ENCODE results near the gene TMCO4. TPM values are rescaled to one million over a fixed set of nuclear protein-coding genes. Genes with fewer than 3 reads are reported as not detected.

The TMCO4 gene
- total and polyA plus RNA-seq, 2 donors (not counting 1 experiment from before 2014, with no cell fraction given): 12.5 to 24.3 TPM

DNA sequence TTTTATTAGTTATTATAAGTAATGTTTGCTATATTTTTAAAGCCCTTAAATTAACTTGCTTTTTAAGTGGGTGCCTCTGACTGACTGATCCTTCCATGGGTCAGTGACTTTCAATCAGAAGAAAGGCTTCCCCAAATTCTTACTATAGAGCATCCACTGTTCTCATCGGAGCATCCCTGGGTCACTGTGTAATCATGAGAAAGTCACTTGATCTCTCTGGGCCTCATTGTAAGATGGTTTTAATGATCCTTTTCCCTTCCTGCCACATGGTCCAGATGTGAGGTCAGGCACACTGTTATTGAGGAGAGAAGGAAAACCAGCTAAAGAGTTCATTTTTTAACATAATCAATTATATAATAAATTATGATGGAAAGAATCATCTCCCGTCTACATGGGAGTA lies 166.6 kb downstream of the TMCO4 start:
- TF ChIP-seq, protein P1, sequence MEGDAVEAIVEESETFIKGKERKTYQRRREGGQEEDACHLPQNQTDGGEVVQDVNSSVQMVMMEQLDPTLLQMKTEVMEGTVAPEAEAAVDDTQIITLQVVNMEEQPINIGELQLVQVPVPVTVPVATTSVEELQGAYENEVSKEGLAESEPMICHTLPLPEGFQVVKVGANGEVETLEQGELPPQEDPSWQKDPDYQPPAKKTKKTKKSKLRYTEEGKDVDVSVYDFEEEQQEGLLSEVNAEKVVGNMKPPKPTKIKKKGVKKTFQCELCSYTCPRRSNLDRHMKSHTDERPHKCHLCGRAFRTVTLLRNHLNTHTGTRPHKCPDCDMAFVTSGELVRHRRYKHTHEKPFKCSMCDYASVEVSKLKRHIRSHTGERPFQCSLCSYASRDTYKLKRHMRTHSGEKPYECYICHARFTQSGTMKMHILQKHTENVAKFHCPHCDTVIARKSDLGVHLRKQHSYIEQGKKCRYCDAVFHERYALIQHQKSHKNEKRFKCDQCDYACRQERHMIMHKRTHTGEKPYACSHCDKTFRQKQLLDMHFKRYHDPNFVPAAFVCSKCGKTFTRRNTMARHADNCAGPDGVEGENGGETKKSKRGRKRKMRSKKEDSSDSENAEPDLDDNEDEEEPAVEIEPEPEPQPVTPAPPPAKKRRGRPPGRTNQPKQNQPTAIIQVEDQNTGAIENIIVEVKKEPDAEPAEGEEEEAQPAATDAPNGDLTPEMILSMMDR (conservative IDR thresholded peaks at IDR 0.05 in 1 of 2, IDR thresholded peaks at IDR 0.05 in 1 of 2; ENCODE audit: low read depth in 1 of 2, low read length in 2 of 2): no peak
- TF ChIP-seq EZH2 (IDR thresholded peaks at IDR 0.05; ENCODE audit: low read length, missing control alignments): no peak
- no peaks in the 10 kb centered on the region for H3K79me2 ChIP-seq (ENCODE audit: control insufficient read depth, insufficient read depth, low read length)
- H3K27ac ChIP-seq (ENCODE audit: insufficient read depth, low read length): no peak overlapping the region
- no peaks in the 10 kb centered on the region for H3K36me3 ChIP-seq (ENCODE audit: control insufficient read depth, insufficient read depth, low read length)
- no peak overlapping the region for H3K4me2 ChIP-seq (ENCODE audit: extremely low read depth, insufficient read depth, low read length)
- DNase-seq (ENCODE audit: low read depth in 2 of 2): no peak
- H3K9me3 ChIP-seq (ENCODE audit: control insufficient read depth, insufficient read depth, low read depth, low read length): no peaks in the 10 kb centered on the region
- H2AFZ ChIP-seq (ENCODE audit: low read length): no peak overlapping the region
- no peak overlapping the region for H3K4me3 ChIP-seq (replicated peaks in 1 of 4; ENCODE audit: control extremely low read depth in 1 of 4, insufficient read depth in 1 of 4, low read depth in 3 of 4, low read length in 4 of 4)
- H3K9ac ChIP-seq (ENCODE audit: insufficient read depth, low read length): no peak overlapping the region
- no peaks in the 10 kb centered on the region for H4K20me1 ChIP-seq (ENCODE audit: control insufficient read depth, extremely low read depth, insufficient read depth, low read length)
- no peaks in the 10 kb centered on the region for H3K4me1 ChIP-seq (ENCODE audit: control insufficient read depth, extremely low read depth, insufficient read depth, low read length)
- no peaks in the 10 kb centered on the region for H3K27me3 ChIP-seq (ENCODE audit: control insufficient read depth, insufficient read depth, low read length)

Other genes starting within 250 kb of the TMCO4 start
- gene NBL1, start 155.6 kb downstream of the TMCO4 start, total RNA-seq: 103 and 180 TPM in 2 replicates
- gene NBL1, start 155.6 kb downstream of the TMCO4 start, polyA plus RNA-seq: 59.3 and 115 TPM in 2 replicates
- under 0.01 TPM in 1 of 2 replicates, not detected in the other for gene HTR6, start 135.0 kb downstream of the TMCO4 start, total RNA-seq
- 0.02 TPM in 1 of 2 replicates, not detected in the other for gene HTR6, start 135.0 kb downstream of the TMCO4 start, polyA plus RNA-seq
- not detected in 2 replicates for gene RNF186, start 15.4 kb upstream of the TMCO4 start, total RNA-seq
- not detected in 2 replicates for gene RNF186, start 15.4 kb upstream of the TMCO4 start, polyA plus RNA-seq
- 5.0 and 5.1 TPM in 2 replicates for gene OTUD3, start 82.5 kb upstream of the TMCO4 start, total RNA-seq
- gene OTUD3, start 82.5 kb upstream of the TMCO4 start, polyA plus RNA-seq: 2.9 and 3.0 TPM in 2 replicates
- gene PLA2G2E, start 123.7 kb upstream of the TMCO4 start, total RNA-seq: not detected in 2 replicates
- not detected in 2 replicates for gene PLA2G2E, start 123.7 kb upstream of the TMCO4 start, polyA plus RNA-seq
- gene PLA2G2A, start 179.7 kb upstream of the TMCO4 start, total RNA-seq: 0.77 TPM in 1 of 2 replicates, not detected in the other
- gene PLA2G2A, start 179.7 kb upstream of the TMCO4 start, polyA plus RNA-seq: 0.61 TPM in 1 of 2 replicates, not detected in the other

Measured in fibroblast of lung (primary cell).